Activated CD4-positive, alpha-beta T cell treated with anti-CD3 and anti-CD28 coated beads, Interleukin-2, amount 10 ng/mL, durations not matched to agents 7 days and 5 days (primary cell): ENCODE measurements around the gene BTBD1. TPM values are rescaled to one million over a fixed set of nuclear protein-coding genes. Genes with fewer than 3 reads are reported as not detected.
A peak's percentile ranks its signal among the peaks of the same experiment; 100 is the strongest.

Experiments
- CTCF ChIA-PET: fragments of 350-600 bp; sonication (Branson Sonifier 250); formaldehyde crosslinking; loops from one replicate; lab custom pipeline; 2021; ENCODE audit warnings: antibody characterized with exemption; lab: Charles Lee
- POLR2A ChIA-PET: fragments of 350-600 bp; sonication (Branson Sonifier 250); formaldehyde crosslinking; loops from one replicate; lab custom pipeline; 2021; ENCODE audit warnings: antibody characterized with exemption; lab: Charles Lee
- DNase-seq: peaks from one replicate; pipeline ENCODE4 v3.0.0-alpha.2; 2020
- H3K27ac Mint-ChIP-seq: one replicate; pipeline ENCODE4 v1.8.0; 2021; ENCODE audit warnings: mild to moderate bottlenecking, moderate library complexity, mixed read lengths
- H3K27me3 Mint-ChIP-seq: one replicate; pipeline ENCODE4 v1.8.0; 2021; ENCODE audit warnings: mixed read lengths
- H3K36me3 Mint-ChIP-seq: one replicate; pipeline ENCODE4 v1.8.0; 2021; ENCODE audit warnings: low read depth, mixed read lengths
- H3K4me1 Mint-ChIP-seq: one replicate; pipeline ENCODE4 v1.8.0; 2021; ENCODE audit warnings: mixed read lengths
- H3K4me3 Mint-ChIP-seq: one replicate; pipeline ENCODE4 v1.8.0; 2021; ENCODE audit warnings: mild to moderate bottlenecking, moderate library complexity, mixed read lengths
- H3K9me3 Mint-ChIP-seq: one replicate; pipeline ENCODE4 v1.8.0; 2021; ENCODE audit warnings: mixed read lengths
- microRNA-seq: library from miRNA; unstranded; fragments of <30 nt; microRNA quantifications from one replicate; pipeline ENCODE4 v1.2.0, GENCODE V29; 2021; ENCODE audit warnings: borderline microRNAs expressed, borderline replicate concordance
- total RNA-seq, 2 experiments: library from RNA; stranded (reverse); gene quantifications; one replicate each; pipeline ENCODE4 v1.2.3, GENCODE V29; 2021

BTBD1 gene
- total RNA-seq, 2 experiments from 2014 or later: 50.4 to 61.0 TPM

DNA sequence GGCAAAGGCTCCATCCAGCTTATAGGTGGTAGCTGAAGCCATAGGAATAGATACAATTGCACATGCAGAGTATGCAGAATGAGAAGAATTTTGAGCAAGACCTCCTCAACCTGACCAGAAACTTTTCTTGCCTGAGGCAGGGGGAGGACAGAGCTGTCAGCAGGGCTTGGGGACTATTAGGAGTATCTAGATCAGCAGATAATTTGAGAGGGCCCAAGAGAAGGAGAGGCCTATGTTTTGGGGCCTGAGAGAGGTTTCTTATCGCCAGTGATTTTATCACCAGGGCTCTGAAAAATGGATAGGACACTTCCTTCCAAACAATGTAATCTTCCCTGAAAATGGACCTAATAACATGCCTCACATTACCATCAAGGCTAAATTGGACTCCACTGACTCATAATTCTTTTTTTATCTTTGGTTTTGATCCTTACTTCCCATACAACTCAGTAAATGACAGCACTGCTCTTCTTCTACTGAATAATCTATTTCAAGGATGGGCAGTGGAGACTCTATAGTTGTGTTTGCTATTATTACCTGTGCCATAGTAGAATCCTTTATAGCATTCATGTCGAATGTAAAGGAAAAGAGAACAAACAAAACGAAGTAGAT, 96.9 kb downstream of the BTBD1 start:
- Mint-ChIP-seq H3K36me3 (peaks cover 2% of the 10 kb centered on the region), H3K27me3 (peaks cover 19% of the 10 kb centered on the region), H3K4me3 (no peak overlapping the region), H3K4me1 (peaks cover 26% of the 10 kb centered on the region), H3K9me3 (no peaks in the 10 kb centered on the region), H3K27ac (no peak overlapping the region)
- ChIA-PET POLR2A (no interaction called here), CTCF (interaction anchor here (1.0 kb wide), 2 partner anchors 23 to 41 kb away, joined by 3 to 4 read pairs; no protein-coding TSS in a partner anchor)
- DNase-seq: no peak

GRCh38 chr15:82969353-82969752, 97.7 kb downstream of the BTBD1 start:
- peaks cover 26% of the 10 kb centered on the region for H3K4me1 Mint-ChIP-seq
- ChIA-PET CTCF (interaction anchor here (1.0 kb wide), 2 partner anchors 23 to 41 kb away, joined by 3 to 4 read pairs; no protein-coding TSS in a partner anchor), POLR2A (no interaction called here)
- no peak overlapping the region for H3K27ac Mint-ChIP-seq
- DNase-seq: no peak
- H3K36me3 Mint-ChIP-seq: peaks cover 2% of the 10 kb centered on the region
- H3K9me3 Mint-ChIP-seq: no peaks in the 10 kb centered on the region
- H3K4me3 Mint-ChIP-seq: no peak overlapping the region
- peaks cover 19% of the 10 kb centered on the region for H3K27me3 Mint-ChIP-seq

GRCh38 chr15:82968066-82968465, 99.0 kb downstream of the BTBD1 start:
- H3K27ac Mint-ChIP-seq: no peak overlapping the region
- POLR2A ChIA-PET: no interaction called here
- H3K4me1 Mint-ChIP-seq: peaks cover 24% of the 10 kb centered on the region
- no peak overlapping the region for H3K4me3 Mint-ChIP-seq
- CTCF ChIA-PET: interaction anchor here (0.8 kb wide), 1 partner anchor 14 kb away, joined by 3 read pairs; no protein-coding TSS in a partner anchor
- DNase-seq: no peak
- peaks cover 2% of the 10 kb centered on the region for H3K36me3 Mint-ChIP-seq
- no peaks in the 10 kb centered on the region for H3K9me3 Mint-ChIP-seq
- H3K27me3 Mint-ChIP-seq: peaks cover 22% of the 10 kb centered on the region

- POLR2A ChIA-PET: no interaction called here
- H3K27me3 Mint-ChIP-seq: peaks cover 19% of the 10 kb centered on the region
- CTCF ChIA-PET: interaction anchor here (0.9 kb wide), 1 partner anchor 17 kb away, joined by 3 read pairs; no protein-coding TSS in a partner anchor
- no peaks in the 10 kb centered on the region for H3K9me3 Mint-ChIP-seq
- peaks cover 24% of the 10 kb centered on the region for H3K4me1 Mint-ChIP-seq
- H3K4me3 Mint-ChIP-seq: no peak overlapping the region
- peak overlapping the region; percentile 11 for H3K27ac Mint-ChIP-seq
- peaks cover 2% of the 10 kb centered on the region for H3K36me3 Mint-ChIP-seq
- peak; percentile 37 for DNase-seq
Observed at GRCh38 chr15:82966671-82967071, 100.4 kb downstream of the BTBD1 start.

Small RNAs within 50 kb of the gene (microRNA-seq; reads per million reads assigned to microRNA genes)
- 0.63 reads per million for gene MIR4515

Other genes with a start within 250 kb of the BTBD1 start
- 10 to 100 TPM in 1 of 2 experiments, 1 to 10 TPM in 1; 7.9 to 10.3 TPM for gene HOMER2, start 114.5 kb downstream of the BTBD1 start, total RNA-seq
- gene RAMAC, start 81.0 kb downstream of the BTBD1 start, total RNA-seq: 10 to 100 TPM; 23.7 to 26.5 TPM
- gene C15orf40, start 55.6 kb downstream of the BTBD1 start, total RNA-seq: 10 to 100 TPM; 21.5 to 24.5 TPM
- 10 to 100 TPM in 1 of 2 experiments, 1 to 10 TPM in 1; 9.4 to 12.5 TPM for gene TM6SF1, start 40.4 kb upstream of the BTBD1 start, total RNA-seq
- gene HDGFL3, start 140.6 kb upstream of the BTBD1 start, total RNA-seq: 10 to 100 TPM; 21.9 to 25.0 TPM
- not detected for gene BNC1, start 217.4 kb upstream of the BTBD1 start, total RNA-seq